Transverse colon (tissue), 4 donors: ENCODE results near the gene BLOC1S3.

Experiments used
- POLR2AphosphoS5 ChIP-seq, 3 donors: sonication (generic); formaldehyde crosslinking; IDR thresholded peaks; one replicate each; pipeline ENCODE4 v1.6.1; 2016; ENCODE audit warnings: antibody characterized with exemption in 3 of 3
- TF ChIP-seq, protein P1 (sequence below), 5 experiments: fragments of 200-600 bp in 3 of 5; fragments of 450-650 bp in 2 of 5; sonication (generic) in 3 of 5; IDR thresholded peaks; 1 replicate in 2 of 5; 2 replicates in 3 of 5; pipeline ENCODE4 v1.5.1; 2016 to 2017; ENCODE audit warnings: antibody characterized with exemption in 5 of 5, inconsistent platforms in 3 of 5, mild to moderate bottlenecking in 2 of 5, moderate library complexity in 1 of 5

GRCh38 chr19:45223879-45224278 lies 45.3 kb downstream of the BLOC1S3 start:
- TF ChIP-seq, protein P1, sequence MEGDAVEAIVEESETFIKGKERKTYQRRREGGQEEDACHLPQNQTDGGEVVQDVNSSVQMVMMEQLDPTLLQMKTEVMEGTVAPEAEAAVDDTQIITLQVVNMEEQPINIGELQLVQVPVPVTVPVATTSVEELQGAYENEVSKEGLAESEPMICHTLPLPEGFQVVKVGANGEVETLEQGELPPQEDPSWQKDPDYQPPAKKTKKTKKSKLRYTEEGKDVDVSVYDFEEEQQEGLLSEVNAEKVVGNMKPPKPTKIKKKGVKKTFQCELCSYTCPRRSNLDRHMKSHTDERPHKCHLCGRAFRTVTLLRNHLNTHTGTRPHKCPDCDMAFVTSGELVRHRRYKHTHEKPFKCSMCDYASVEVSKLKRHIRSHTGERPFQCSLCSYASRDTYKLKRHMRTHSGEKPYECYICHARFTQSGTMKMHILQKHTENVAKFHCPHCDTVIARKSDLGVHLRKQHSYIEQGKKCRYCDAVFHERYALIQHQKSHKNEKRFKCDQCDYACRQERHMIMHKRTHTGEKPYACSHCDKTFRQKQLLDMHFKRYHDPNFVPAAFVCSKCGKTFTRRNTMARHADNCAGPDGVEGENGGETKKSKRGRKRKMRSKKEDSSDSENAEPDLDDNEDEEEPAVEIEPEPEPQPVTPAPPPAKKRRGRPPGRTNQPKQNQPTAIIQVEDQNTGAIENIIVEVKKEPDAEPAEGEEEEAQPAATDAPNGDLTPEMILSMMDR (IDR thresholded peaks at IDR 0.05): no peak
- TF ChIP-seq POLR2AphosphoS5 (IDR thresholded peaks at IDR 0.05): no peak
